GM18505 (cell line): ENCODE results near the gene PIP5K1B.

Experiments used
- ATAC-seq: cut with Tn5 transposase; IDR thresholded peaks from one replicate; pipeline ENCODE4 v1.9.1; 2021; ENCODE audit not compliant: unreplicated experiment
- POLR2A ChIP-seq: IDR thresholded peaks from 4 replicates; pipeline ENCODE4 v1.6.1; 2011; ENCODE audit warnings: borderline replicate concordance; ENCODE audit not compliant: insufficient read depth, insufficient read length; ENCODE audit errors: extremely low read depth

Gene PIP5K1B

GRCh38 chr9:68836788-68837187 lies 131.7 kb downstream of the PIP5K1B start:
- no peak for ATAC-seq
- TF ChIP-seq POLR2A, result no peak

- no peak for TF ChIP-seq POLR2A
- no peak for ATAC-seq
Observed at GRCh38 chr9:68838245-68838644, 133.2 kb downstream of the PIP5K1B start.

GRCh38 chr9:68841276-68842052 lies 136.4 kb downstream of the PIP5K1B start:
- no peak for ATAC-seq
- TF ChIP-seq POLR2A, result no peak

DNA sequence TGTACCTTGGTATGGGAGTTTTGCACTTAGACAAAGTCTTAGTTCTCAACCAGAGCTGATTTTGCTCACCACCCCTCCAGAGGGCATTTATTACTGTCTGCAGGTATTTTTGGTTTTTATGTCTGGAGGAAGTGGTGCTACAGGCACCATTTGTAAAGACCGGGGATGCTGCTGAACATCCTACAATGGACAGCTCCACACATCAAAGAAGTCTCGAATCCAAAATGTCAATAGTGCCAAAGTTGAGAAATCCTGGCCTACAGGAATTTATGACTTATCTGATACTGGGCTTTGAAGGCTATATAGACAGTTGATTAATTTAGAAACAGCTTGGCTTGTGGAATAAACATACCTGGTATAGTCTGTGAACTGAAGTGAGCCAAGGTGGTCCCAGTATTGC lies 137.5 kb downstream of the PIP5K1B start:
- ATAC-seq, result no peak
- TF ChIP-seq POLR2A, result no peak

DNA sequence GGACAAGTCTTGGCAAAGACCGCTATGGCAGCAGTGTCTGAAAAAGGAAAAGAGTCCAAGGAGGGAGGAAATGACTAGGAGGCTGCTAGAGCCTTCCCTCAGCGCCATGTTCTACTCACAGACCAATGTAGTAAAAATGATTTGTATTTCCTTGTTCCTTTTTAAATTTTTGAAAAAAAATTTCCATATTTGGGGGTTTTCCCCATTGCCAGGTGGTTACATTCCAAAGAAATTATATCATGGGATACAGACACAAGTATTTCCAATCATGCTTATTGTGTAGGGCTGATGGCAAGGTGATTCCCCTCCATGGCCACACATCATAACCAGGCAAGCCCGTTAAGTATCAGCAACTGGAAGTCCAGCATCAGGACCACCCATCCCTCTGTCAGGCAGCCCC lies 138.2 kb downstream of the PIP5K1B start:
- no peak for TF ChIP-seq POLR2A
- ATAC-seq, result no peak

DNA sequence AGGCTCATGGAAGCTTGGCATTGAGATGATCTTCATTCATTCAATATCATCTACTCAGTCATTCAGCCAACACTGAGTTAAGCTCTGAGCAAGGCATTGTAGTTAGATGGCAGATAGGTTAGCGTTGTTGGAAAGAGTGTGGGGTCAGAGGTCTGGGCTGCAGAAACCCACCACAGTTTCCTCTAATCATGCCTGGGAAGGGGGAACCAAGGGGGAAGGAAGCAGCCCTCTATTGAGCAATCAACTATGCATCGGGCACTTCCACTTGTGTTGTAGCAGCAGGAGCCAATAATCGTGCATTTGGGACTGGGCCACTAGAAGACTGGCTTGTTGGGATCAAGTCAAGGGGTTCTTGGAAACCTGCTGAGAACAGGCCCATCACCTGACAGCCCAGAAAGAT lies 139.1 kb downstream of the PIP5K1B start:
- ATAC-seq, result no peak

DNA sequence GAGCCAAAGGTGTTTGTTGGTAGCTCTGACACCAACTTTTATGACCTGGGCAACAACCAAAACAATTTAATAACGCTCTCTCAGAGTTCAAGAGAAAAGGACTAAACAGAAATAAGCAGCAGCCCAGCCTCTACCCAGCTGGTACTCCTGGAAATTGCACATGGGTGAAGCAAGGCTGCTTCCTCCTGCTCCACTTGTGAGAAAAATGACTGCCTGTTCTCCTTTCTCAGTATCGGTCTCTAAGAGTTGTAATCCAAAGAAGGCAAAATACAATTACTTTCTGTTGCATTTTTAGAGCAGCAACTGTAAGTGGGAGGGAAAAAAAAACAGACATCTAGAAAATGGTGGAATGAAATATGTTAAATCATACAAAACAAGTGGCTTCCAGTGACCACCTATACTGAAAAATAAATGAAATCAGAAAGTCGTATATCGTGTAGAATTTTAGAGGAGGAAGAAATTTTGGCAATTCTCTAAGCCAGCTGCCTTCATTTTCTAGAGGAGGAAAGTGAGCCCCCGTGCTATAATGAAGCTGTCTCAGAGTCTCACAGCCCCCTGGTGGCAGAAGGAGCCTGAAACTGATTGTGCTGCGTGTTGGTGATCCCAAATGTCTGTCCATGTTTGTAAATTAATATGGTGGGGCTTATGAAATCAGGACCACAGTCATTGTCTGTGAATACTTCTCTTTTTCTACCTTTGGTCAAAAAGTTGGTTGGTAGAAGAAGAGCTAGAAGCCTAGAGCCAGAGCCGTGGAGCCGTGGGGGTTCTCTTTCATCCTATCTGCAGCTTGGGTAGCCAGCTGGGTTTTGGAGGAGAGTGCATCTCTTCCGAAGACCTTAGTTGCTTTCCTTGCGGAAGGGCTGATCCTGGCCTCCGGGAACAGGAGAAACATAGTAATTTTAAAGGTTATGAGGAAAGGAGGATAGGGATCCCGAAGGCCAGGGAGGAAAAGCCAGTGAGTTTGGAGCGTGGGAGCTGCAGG lies 139.9 kb downstream of the PIP5K1B start:
- TF ChIP-seq POLR2A, result no peak
- peak; percentile 51 for ATAC-seq

More for the DNA sequence above, 139.1 kb downstream of the PIP5K1B start:
- no peak for TF ChIP-seq POLR2A

DNA sequence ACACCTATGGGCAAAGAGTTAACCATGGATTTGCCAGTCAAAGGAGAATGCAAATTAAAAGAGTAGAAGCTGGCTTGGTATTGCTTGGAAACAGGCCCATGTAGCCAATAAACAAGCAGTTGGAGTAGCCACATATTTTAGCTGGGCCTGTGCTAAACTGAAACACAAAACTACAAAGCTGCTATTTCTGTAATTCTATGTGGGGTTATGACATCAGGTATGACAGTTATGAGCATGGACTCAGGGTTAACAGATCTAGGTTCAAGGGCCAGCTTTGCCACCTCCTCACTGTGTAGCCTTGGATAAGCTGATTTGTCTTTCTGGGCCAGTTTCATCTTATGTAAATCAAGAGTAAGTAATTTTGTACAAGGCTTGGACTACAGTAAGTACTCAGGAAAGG lies 142.7 kb downstream of the PIP5K1B start:
- no peak for ATAC-seq
- TF ChIP-seq POLR2A, result no peak

DNA sequence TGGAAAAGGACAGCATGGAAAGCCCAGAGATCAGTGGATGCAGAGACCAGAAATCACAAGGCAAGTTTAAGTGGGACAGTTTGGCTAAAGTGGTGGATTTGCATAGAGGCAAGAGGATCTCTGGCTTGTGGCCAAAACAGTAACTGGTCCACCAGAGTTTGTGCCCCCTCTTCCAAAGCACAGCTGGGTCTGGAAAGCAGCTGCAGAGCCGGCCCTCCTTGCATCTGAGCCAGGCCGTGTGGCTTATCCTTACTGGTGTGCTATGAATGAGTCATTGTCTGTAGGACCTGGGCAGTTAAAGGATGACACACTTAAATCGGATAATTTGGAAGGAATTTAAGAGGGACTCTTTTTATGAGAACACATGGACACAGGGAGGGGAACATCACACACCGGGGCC lies 146.6 kb downstream of the PIP5K1B start:
- ATAC-seq, result no peak

GRCh38 chr9:68852941-68853340 lies 147.9 kb downstream of the PIP5K1B start:
- TF ChIP-seq POLR2A, result no peak
- ATAC-seq, result no peak

More for the DNA sequence above, 146.6 kb downstream of the PIP5K1B start:
- TF ChIP-seq POLR2A, result no peak

GRCh38 chr9:68859347-68859746 lies 154.3 kb downstream of the PIP5K1B start:
- TF ChIP-seq POLR2A, result no peak
- no peak for ATAC-seq

- TF ChIP-seq POLR2A, result no peak
- ATAC-seq, result no peak
Observed at GRCh38 chr9:68860419-68860818, 155.4 kb downstream of the PIP5K1B start.

GRCh38 chr9:68861436-68861835 lies 156.4 kb downstream of the PIP5K1B start:
- TF ChIP-seq POLR2A, result no peak
- no peak for ATAC-seq
